T-helper 1 cell (primary cell): ENCODE results near the gene KCNG2.
A peak's percentile ranks its signal among the peaks of the same experiment; 100 is the strongest.

Experiments used
- DNase-seq, 5 donors: peaks; one replicate each; pipeline ENCODE4 v3.0.0-alpha.2; 2012 to 2020

The KCNG2 gene

GRCh38 chr18:79769698-79770500 lies 27.8 kb upstream of the KCNG2 start:
- peak in 1 of 5 donors; percentile 6 for DNase-seq

- DNase-seq = peak in 1 of 5 donors; percentile 7
These were observed 27.3 kb upstream of the KCNG2 start for GRCh38 chr18:79770501-79770815.

DNA sequence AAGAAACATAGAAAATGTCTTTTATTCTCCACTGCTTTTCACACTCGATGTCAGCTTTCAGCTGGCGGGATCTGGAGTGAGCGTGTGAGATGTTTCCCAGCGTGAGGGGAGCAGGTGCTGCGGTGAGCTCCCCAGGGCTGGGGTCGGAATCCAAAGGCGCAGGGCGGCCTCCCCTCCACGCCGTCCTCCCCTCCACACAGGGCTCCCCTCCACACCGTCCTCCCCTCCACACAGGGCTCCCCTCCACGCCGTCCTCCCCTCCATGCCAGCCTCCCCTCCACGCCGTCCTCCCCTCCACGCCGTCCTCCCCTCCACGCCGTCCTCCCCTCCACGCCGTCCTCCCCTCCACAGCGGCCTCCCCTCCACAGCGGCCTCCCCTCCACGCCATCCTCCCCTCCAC lies 26.9 kb upstream of the KCNG2 start:
- peak in 1 of 5 donors; percentile 5 for DNase-seq

- peak in 1 of 5 donors; percentile 6 for DNase-seq
These were observed 26.2 kb upstream of the KCNG2 start for GRCh38 chr18:79771446-79772107.

DNA sequence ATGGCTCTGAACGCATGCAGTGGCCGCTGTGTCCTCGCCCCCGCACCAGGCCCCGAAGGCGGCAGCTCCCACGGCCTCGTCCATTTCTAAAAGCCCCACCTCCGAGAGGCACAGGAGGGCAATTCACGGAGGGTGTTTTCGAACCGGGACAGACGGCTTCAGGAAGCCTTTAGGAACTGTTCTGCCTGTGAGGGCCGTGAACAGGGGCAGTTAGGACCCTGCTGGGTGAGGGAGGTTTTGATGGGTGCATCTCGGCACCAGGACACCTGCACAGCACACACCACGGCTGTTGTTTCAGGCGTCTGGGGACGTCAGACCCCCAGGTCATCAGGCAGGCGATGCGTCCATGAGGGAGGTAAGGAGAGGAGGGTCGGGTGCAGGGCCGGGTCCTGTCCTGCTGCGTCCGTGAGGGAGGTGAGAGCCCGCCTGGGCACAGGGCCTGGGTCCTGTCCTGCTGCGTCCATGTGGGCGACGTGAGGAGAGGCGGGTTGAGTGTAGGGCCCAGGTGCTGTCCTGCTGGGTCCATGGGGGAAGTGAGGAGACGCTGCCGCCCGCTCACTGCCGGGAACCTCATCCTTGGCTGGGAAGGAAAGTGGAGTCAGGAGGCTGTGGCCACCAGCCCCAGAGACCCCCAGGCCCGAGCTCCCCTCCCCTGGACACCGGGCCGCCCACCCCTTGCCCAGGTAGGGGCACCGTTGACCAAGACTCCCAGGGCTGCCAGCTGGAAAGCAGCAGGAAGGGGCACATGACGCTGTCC lies 25.5 kb upstream of the KCNG2 start:
- DNase-seq = peak in 1 of 5 donors; percentile 10

- peak in 1 of 5 donors; percentile 7 for DNase-seq
These were observed 24.7 kb upstream of the KCNG2 start for GRCh38 chr18:79772865-79773696.

DNA sequence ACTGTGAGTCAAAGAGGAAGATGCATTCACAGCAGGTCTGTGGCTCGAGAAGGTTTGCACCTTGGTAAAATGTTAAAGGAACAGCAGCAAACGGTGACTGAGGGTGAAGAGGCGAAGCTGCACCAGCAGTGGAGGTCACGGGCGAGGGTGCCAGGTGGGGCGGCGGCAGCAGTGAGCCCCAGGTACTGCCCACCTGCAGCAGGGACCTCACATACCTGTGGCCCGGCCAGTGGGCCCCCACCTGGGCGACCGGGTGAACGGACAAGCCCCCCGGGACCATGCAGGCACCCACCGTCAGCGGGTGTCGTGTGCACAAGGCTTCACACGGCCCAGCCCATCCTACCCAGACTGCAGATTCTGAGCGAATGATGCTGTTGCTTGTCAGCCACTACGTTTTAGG lies 23.6 kb upstream of the KCNG2 start:
- peak in 1 of 5 donors; percentile 5 for DNase-seq

GRCh38 chr18:79775441-79776221 lies 22.1 kb upstream of the KCNG2 start:
- peak in 1 of 5 donors; percentile 5 for DNase-seq

- peak in 1 of 5 donors; percentile 1 for DNase-seq
These were observed 21.1 kb upstream of the KCNG2 start for GRCh38 chr18:79776674-79777073.

- DNase-seq = peak in 1 of 5 donors; percentile 4
These were observed 19.4 kb upstream of the KCNG2 start for GRCh38 chr18:79778291-79778791.

DNA sequence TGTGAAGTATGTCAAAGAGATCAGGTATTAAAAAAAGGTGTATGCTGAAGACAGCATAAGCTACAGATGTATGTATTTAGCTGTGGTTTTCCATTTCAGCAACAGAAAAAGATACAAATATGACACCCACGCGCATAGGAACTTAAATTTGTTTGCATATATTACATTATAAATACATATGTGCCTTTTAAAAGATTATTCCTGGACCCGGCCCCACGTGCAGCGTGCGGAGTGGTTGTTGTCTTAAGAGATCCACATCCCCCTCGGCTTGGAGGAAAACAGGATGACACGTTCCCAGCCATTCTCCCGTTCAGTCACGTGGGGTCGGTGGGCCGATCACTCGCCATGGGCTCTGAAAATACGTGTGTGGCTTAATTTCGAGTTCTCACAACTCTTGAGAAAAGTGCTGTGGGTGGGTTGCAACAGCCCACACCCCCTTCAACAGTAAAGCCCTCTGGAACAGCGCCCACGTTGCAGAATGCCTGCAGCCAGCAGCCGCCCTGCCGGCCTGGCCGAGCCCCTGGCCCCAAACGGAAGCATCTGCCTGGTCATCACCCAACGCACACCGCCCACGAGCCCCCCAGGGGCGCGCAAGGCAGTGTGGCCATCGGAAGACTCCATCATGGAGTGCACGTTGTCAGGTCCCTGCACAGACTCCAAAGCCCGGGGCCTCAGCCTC lies 18.6 kb upstream of the KCNG2 start:
- DNase-seq = peak in 1 of 5 donors; percentile 3

GRCh38 chr18:79779700-79780190 lies 18.0 kb upstream of the KCNG2 start:
- DNase-seq = peak in 1 of 5 donors; percentile 5

GRCh38 chr18:79780547-79780946 lies 17.2 kb upstream of the KCNG2 start:
- DNase-seq = peak in 1 of 5 donors; percentile 1

- peak in 1 of 5 donors; percentile 8 for DNase-seq
These were observed 16.3 kb upstream of the KCNG2 start for GRCh38 chr18:79781331-79781941.

DNA sequence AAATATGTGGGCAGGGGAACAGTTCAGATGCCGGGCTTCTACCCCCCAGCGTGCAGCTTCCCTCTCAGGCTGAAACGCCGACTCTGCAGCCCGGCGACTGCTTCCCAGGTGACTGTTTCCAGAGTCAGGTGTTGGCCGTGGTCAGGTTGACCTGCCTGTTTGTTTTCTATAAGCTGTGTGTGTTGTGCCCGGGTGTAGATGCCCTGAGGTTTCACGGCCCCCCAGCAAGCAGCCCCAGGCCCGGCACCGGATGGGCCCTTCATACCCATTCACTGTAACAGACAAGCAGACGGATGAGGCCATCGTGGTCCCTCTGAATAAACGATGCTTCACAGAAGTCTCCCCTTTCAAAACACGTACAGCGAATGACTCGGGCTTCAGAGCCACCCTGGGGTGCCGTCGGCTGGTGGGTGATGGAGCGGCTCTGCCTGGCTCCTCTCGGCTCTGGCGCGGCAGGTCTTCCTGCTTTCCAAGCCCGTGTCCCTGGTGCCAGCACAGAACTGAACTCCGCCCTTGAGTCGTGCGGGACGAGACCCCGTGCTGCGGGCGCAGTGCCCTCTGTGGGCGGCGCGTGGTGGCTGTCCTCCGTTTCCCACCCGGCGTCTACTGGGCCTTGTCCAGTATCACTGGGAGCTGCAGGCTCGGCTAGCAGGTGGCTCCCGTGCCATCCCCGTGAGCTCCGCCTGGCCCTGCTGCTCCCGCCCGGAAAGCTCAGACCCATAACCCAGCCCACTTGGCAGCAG lies 15.0 kb upstream of the KCNG2 start:
- DNase-seq = peak in 1 of 5 donors; percentile 2

DNA sequence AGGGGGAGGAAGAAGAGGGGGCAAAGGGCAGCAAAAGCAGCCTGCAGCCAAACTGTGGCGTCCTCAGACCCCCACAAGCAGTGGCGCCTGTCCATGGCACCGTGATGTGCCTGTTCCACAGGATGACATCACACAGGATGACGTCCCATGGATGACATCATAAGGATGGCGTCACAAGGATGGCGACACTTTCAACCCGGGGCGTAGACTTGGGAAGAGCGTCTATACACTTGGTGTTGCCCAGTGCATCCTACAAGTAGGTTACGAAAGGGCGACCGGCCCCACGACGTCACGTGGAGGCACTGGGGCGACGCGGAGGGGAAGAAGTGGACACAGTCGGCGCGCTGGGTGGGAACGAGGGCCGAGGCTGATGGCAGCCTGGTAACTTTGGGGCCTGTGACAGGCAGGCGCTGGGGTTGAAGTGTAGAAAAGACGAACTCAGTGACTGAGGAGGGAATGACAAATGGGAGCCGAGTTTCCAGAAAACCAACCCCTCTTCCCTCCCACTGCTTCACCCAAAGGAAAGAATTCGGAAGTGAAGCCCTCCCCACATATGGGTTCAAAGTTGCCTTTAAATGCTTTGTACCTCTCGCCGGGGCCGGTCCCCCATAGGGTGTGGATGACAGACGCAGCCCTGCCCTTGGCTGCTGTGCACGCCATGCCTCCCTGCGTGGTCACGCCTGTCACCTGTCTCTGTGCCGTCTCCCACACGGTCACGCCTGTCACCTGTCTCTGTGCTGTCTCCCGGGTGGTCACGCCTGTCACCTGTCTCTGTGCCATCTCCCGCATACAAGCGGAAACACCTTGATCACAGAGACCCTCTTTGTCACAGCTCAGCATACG lies 13.4 kb upstream of the KCNG2 start:
- peak in 1 of 5 donors; percentile 5 for DNase-seq

DNA sequence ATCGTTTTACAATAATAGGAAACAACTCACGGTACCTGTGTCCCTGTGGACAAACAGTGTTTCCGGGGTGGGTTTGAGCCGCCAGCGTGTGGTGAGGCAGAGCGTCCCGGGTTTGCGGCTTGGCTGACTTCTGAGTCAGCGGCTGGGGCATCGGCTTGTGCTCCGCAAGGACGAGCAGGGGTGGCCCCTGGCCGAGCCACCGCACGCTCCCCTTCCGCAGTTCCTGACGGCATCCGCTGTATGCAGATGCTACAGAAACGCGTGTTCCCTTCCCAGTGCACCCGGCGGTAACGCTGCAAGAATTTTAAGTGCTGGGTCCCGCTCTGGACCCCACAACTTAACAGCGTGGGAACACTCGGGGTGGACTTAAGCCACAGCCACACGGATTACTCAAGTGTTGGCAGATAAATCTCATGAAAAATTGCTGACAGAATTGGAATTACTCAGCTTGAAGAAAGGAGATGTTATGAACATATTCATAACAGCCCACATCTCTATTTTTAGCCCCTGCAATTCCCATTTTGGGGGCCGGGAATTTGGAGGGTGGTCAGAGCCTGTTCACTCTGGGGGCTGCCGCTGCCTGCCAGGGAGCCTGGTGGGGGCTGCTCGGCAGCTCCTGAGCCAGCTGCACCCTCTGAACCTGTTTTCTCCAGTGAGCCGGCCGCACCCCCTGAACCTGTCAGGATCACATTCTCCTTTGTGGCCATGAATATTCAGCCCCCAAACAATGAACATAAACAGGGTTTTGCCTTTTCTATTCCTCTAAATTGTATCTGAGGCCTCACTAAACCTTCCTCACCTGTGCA lies 12.6 kb upstream of the KCNG2 start:
- DNase-seq = no peak

GRCh38 chr18:79785831-79786230 lies 11.9 kb upstream of the KCNG2 start:
- DNase-seq = no peak
